Measurements from ENCODE around the gene IL3RA.
"Not testable (repeated sequence)": the region's sequence is repeated elsewhere in the genome, so short reads cannot be mapped to it uniquely, and the experiment has no call there.

The IL3RA gene

DNA sequence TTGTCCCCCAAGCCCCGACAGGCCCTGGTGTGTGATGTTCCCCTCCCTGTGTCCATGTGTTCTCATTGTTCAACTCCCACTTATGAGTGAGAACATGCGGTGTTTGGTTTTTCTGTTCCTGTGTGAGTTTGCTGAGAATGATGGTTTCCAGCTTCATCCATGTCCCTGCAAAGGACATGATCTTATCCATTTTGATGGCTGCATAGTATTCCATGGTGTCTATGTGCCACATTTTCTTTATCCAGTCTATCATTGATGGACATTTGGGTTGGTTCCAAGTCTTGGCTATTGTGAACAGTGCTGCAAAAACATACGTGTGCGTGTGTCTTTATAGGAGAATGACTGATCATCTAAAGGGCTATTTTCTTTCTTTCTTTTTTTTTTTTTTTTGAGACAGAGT lies 4.2 kb upstream of the IL3RA start:
- not testable (repeated sequence) for DNase-seq (ENCODE audit: low read depth)

- DNase-seq (ENCODE audit: low read depth) = no peak
These were observed 1.7 kb upstream of the IL3RA start for GRCh38 chrX:1334854-1335253.

GRCh38 chrX:1336948-1337779 lies 579 bp downstream of the IL3RA start:
- no peak for DNase-seq (ENCODE audit: low read depth)

- DNase-seq (ENCODE audit: low read depth) = no peak
These were observed 5.1 kb downstream of the IL3RA start for GRCh38 chrX:1341545-1342184.

DNA sequence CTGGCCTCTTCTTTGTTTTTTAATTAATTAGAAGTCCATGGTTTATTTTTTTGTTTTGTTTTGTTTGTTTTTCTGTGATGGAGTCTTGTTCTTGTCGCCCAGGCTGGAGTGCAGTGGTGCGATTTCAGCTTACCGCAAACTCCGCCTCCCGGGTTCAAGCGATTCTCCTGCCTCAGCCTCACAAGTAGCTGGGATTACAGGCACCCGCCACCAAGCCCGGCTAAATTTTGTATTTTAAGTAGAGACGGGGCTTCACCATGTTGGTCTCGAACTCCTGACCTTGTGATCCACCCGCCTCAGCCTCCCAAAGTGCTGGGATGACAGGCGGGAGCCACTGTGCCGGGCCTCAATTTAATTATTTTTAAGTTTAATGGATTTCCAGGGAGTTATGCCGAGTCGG lies 13.0 kb downstream of the IL3RA start:
- not testable (repeated sequence) for DNase-seq (ENCODE audit: low read depth)

GRCh38 chrX:1351981-1352714 lies 15.6 kb downstream of the IL3RA start:
- DNase-seq (ENCODE audit: low read depth) = no peak

- no peak for DNase-seq (ENCODE audit: low read depth)
These were observed 17.7 kb downstream of the IL3RA start for GRCh38 chrX:1354036-1355019.

DNA sequence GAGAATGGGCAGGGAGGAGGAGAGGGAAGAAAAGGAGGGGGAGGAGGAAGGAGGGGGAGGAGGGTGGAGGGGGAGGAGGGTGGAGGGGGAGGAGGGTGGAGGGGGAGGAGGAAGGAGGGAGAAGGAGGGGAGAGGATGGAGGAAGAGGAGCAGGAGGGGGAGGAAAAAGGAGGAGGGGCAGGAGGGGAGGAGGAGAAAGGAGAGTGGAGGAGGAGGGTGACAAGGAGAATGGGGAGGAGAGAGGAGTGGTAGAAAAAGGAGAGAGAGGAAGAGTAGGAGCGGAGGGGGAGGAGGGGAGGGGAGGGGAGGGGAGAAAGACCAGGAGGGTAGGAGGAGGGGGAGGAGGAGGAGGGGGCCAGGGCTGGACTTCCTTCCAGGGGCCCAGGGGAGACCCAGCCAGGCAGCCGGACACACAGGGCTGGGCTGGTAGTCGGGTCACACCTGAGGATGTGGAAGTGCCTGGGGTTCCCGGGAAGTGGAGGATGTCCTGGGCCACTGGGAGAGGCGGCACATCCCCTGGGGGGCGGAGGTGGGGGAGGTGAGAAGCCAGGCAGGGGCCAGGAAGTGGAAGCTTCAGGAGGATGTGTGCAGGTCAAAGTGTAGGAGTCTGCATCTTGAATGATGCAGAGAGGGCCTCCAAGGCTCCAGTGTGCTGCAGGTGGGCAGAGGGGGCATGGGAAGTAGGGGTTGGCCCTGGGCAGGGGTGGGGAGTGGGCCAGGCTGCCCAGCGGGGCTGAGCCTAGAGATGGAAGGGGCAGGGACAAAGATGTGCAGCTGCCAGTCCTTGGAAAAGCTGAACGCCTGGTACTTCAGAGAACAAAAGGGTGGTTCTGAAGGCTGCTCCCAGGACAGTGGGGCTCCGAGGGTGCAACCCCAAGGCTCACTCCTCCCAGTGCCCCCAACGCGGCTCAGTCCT lies 18.8 kb downstream of the IL3RA start:
- DNase-seq (ENCODE audit: low read depth) = no peak

GRCh38 chrX:1357993-1358392 lies 21.4 kb downstream of the IL3RA start:
- no peak for DNase-seq (ENCODE audit: low read depth)

GRCh38 chrX:1358793-1359476 lies 22.4 kb downstream of the IL3RA start:
- DNase-seq (ENCODE audit: low read depth) = no peak

DNA sequence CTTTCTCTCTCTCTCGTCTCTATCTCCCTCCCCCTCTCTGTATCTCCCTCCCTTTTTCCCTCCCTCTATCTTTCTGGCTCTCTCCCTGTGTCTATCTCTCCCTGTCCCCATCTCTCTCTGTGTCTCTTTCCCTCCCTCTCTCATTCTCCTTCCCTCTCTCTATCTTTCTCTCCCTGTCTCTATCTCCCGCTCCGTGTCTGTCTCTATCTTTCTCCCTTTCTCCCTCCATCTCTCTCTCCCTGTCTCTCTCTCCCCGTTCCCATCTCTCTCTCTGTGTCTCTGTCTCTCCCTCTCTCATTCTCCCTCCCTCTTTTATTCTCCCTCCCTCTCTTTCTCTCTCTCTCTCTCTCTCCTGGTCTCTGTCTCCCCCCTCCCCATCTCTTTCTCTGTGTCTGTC lies 22.9 kb downstream of the IL3RA start:
- DNase-seq (ENCODE audit: low read depth) = no peak

DNA sequence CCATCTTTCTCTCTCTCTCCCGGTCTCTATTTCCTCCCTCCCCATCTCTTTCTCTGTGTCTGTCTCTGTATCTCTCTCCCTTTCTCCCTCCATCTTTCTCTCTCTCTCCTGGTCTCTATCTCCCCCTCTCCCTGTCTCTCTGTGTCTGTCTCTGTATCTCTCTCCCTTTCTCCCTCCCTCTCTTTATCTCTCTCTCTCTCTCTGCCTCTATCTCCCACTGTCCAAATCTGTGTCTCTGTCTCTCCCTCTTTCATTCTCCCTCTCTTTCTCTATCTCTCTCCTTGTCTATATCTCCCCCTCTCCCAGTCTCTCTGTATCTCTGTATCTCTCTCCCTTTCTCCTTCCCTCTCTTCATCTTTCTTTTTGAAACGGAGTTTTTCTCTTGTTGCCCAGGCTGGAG lies 23.6 kb downstream of the IL3RA start:
- DNase-seq (ENCODE audit: low read depth) = no peak

- DNase-seq (ENCODE audit: low read depth) = no peak
These were observed 24.7 kb downstream of the IL3RA start for GRCh38 chrX:1361275-1361674.

DNA sequence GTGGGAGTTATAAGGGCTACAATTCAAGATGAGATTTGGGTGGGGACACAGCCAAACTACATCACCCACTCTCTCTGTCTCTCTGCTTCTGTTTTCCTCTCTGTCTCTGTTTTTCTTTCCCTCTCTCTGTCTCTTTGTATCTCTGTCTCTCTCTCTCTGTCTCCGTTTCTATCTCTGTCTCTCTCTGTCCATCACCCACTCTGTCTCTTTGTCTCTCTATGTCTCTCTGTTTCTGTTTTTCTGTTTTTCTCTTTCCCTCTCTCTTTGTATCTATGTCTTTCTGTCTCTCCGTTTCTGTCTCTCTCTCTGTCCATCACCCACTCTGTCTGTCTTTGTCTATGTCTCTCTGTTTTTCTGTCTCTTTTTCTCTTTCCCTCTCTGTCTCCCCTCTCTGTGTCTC lies 25.3 kb downstream of the IL3RA start:
- DNase-seq (ENCODE audit: low read depth) = no peak

GRCh38 chrX:1366363-1366762 lies 29.8 kb downstream of the IL3RA start:
- not testable (repeated sequence) for DNase-seq (ENCODE audit: low read depth)

DNA sequence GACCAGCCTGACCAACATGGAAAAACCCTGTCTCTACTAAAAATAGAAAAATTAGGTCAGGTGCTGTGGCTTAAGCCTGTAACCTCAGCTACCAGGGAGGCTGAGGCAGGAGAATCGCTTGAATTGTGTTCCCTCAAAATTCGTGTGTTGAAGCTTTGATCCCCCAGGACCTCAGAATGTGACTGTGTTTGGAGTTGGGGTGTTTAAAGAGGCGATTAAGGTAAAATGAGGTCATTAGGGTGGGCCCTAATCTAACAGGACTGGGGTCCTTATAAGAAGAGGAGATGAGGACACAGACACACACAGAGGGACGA lies 31.8 kb downstream of the IL3RA start:
- no peak for DNase-seq (ENCODE audit: low read depth)

GRCh38 chrX:1378306-1378759 lies 41.7 kb downstream of the IL3RA start:
- no peak for DNase-seq (ENCODE audit: low read depth)

DNA sequence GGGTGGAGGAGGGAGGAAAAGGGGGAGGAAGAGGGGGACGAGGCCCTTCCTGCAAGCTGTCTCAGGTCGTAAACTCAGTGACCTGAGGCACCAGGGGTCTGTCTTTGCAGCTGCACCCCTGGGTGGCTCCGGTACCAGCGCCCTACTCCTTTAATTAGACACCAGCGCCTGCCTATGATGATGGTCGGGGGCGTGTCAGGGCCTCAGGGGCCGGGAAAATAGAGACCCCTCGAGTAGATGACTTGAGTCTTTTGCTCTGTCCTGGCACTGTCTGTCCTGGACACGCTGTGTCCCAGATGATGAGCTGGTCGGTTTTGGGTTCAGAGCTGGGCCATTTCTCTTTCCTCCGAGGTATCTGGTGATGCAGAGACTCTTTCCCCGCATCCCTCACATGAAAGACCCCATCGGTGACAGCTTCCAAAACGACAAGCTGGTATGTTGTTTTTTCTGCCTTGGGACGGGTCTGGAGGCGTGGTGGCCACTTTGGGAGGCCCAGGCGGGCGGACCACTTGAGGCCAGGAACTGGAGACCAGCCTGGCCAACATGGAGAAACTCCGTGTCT lies 44.2 kb downstream of the IL3RA start:
- no peak for DNase-seq (ENCODE audit: low read depth)

GRCh38 chrX:1384658-1385252 lies 48.2 kb downstream of the IL3RA start:
- DNase-seq (ENCODE audit: low read depth) = no peak

All from GM04503 (cell line).